Esophagus muscularis mucosa (tissue), 4 donors: ENCODE results near the gene NFKB2. TPM values are rescaled to one million over a fixed set of nuclear protein-coding genes. Genes with fewer than 3 reads are reported as not detected.

Experiments used
- DNase-seq: peaks from one replicate; pipeline ENCODE4 v3.0.0-alpha.2; 2017; ENCODE audit errors: extremely low spot score
- H3K27ac ChIP-seq, 4 donors: fragments of 200-600 bp; sonication (generic); replicated peaks in 1 of 4; 1 replicate in 3 of 4; 2 replicates in 1 of 4; pipeline ENCODE4 v1.5.1; 2016 to 2019; ENCODE audit warnings: mild to moderate bottlenecking in 1 of 4
- H3K27me3 ChIP-seq, 4 donors: fragments of 200-600 bp; sonication (generic); one replicate each; pipeline versions ENCODE4 v1.5.1 to v1.6.0; 2016 to 2019
- H3K36me3 ChIP-seq, 4 donors: fragments of 200-600 bp; sonication (generic); one replicate each; pipeline ENCODE4 v1.5.1; 2016 to 2019
- H3K4me1 ChIP-seq, 4 donors: fragments of 200-600 bp; sonication (generic); one replicate each; pipeline ENCODE4 v1.5.1; 2016 to 2019
- H3K4me3 ChIP-seq, 4 donors: fragments of 200-600 bp; sonication (generic); 1 replicate in 2 of 4; 2 replicates in 2 of 4; pipeline ENCODE4 v1.5.1; 2016 to 2019; ENCODE audit warnings: mild to moderate bottlenecking in 4 of 4, moderate library complexity in 1 of 4
- H3K9me3 ChIP-seq, 4 donors: fragments of 200-600 bp; sonication (generic); 1 replicate in 3 of 4; 2 replicates in 1 of 4; pipeline ENCODE4 v1.5.1; 2016 to 2019
- EP300 ChIP-seq: sonication (generic); formaldehyde crosslinking; IDR thresholded peaks from one replicate; pipeline ENCODE4 v1.6.1; 2017; ENCODE audit warnings: antibody characterized with exemption
- POLR2A ChIP-seq: fragments of 450-650 bp; IDR thresholded peaks from one replicate; pipeline ENCODE4 v1.6.1; 2017; ENCODE audit warnings: antibody characterized with exemption, moderate library complexity, mild to moderate bottlenecking, low read depth
- POLR2AphosphoS5 ChIP-seq, 2 donors: sonication (generic); formaldehyde crosslinking; IDR thresholded peaks; one replicate each; pipeline ENCODE4 v1.6.1; 2017; ENCODE audit warnings: antibody characterized with exemption in 2 of 2
- WGBS: methylation state at CpG from one replicate; pipeline ENCODE4 v1.1.5; 2018; 5-methylcytosine and 5-hydroxymethylcytosine counted together
- intact Hi-C: fragments of 100-400 bp; cut with DNase I; formaldehyde crosslinking; loops from one replicate; pipeline ENCODE4 v1.15.1; 2023
- total RNA-seq, 4 donors: library from RNA; depleted of rRNA; stranded (reverse); fragments of >200 nt; gene quantifications; one replicate each; pipeline versions ENCODE4 v1.1.0 to v1.2.1, GENCODE V29; 2016
- TF ChIP-seq, protein P1 (sequence below), 3 experiments: fragments of 200-600 bp in 2 of 3; fragments of 450-650 bp in 1 of 3; sonication (generic) in 2 of 3; IDR thresholded peaks; one replicate each; pipeline ENCODE4 v1.5.1; 2017 to 2019; ENCODE audit warnings: antibody characterized with exemption in 3 of 3, mild to moderate bottlenecking in 2 of 3, moderate library complexity in 1 of 3

Gene NFKB2
- total RNA-seq, 4 donors from 2014 or later: 18.7 to 47.0 (median 41.2) TPM

DNA sequence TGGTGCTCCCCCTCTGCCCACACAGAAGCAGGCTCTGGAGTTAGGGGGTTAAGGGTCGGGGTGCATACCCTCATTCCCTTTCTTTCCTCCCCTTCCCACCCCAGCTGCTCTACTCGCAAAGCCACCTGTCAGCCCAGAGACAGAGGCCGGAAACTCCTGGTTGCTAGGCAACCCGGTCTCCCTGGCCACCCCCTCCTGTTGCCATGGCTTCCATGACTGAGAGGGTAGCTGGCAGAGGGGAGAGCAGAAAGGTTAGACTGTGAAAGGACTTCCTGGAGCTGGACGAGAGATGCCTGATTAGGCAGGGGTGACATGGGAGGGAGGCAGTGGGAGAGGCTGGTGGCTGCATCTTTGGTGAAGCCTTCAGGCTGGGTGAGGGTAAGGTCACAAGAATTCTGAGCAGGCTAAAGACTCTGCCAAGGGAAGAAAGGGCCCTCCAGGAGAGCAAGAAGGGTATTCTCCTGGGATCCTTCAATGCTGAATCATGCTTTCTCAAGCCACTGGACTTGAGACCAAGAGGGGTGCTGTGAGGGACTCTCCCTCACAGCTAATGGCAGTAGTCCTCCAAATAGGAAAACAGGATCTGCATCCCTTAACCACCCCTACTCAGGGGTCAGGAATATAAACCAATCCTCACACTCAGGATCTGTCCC lies 17.7 kb downstream of the NFKB2 start:
- Histone ChIP-seq H3K9me3 (no peaks in the 10 kb centered on the region), H3K27ac (no peak overlapping the region), H3K4me3 (no peak overlapping the region), H3K4me1 (peaks cover 11 to 31% (median 27%) of the 10 kb centered on the region in 4 donors), H3K36me3 (no peaks in the 10 kb centered on the region), H3K27me3 (peaks cover 0 to 97% (median 36%) of the 10 kb centered on the region in 4 donors)
- intact Hi-C loops: no loop called here
- DNase-seq: no peak
- WGBS: 15% methylated on average over 5 of the region's 5 CpGs
- no peak for TF ChIP-seq EP300
- TF ChIP-seq, protein P1, sequence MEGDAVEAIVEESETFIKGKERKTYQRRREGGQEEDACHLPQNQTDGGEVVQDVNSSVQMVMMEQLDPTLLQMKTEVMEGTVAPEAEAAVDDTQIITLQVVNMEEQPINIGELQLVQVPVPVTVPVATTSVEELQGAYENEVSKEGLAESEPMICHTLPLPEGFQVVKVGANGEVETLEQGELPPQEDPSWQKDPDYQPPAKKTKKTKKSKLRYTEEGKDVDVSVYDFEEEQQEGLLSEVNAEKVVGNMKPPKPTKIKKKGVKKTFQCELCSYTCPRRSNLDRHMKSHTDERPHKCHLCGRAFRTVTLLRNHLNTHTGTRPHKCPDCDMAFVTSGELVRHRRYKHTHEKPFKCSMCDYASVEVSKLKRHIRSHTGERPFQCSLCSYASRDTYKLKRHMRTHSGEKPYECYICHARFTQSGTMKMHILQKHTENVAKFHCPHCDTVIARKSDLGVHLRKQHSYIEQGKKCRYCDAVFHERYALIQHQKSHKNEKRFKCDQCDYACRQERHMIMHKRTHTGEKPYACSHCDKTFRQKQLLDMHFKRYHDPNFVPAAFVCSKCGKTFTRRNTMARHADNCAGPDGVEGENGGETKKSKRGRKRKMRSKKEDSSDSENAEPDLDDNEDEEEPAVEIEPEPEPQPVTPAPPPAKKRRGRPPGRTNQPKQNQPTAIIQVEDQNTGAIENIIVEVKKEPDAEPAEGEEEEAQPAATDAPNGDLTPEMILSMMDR (IDR thresholded peaks at IDR 0.05): no peak
- no peak for TF ChIP-seq POLR2AphosphoS5 (IDR thresholded peaks at IDR 0.05)
- no peak for TF ChIP-seq POLR2A

DNA sequence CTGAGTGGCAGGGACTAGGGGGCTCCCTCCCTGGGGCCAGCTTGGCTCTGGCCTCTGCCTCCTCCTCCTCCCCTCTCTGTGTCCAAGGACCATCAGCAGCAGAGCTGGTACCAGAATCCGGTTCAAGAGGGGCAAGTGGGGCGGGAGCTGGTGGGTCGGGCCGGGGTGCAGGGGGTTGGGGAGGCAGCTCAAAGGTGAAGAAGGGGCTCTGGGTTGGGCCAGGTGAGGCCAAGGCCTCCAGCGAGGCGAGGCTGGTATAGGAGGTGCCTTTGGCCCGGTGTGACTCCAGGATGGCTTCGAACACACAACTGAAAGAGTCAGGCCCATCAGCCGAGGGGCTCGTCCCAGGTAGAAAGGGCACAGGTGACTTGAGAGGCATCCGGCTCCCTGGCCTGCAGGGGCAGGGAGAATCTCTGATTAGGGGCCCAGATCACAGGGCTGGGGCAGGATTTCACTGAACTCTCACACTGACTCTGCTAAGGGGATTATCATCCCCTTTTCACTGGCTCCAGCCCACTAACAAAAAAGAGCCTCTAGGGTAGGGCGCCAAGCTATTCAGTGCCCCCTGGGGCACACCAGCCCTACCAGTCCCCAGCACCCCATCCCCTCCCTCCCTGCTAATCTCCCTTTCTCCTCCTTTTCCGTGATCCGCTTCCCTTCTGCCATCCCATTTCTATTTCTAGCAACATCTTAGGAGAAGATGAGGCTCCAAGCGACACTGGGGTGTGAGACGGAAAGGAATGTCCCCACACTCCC lies 18.5 kb downstream of the NFKB2 start:
- TF ChIP-seq EP300 (no peak), POLR2A (no peak), POLR2AphosphoS5 (IDR thresholded peaks at IDR 0.05) (no peak)
- TF ChIP-seq, protein P1 (IDR thresholded peaks at IDR 0.05): no peak
- no peak overlapping the region for H3K4me3 ChIP-seq
- 79% methylated on average over 7 of the region's 16 CpGs for WGBS
- DNase-seq: no peak
- H3K27me3 ChIP-seq: peaks cover 0 to 100% (median 33%) of the 10 kb centered on the region in 4 donors
- no peaks in the 10 kb centered on the region for H3K9me3 ChIP-seq
- peaks cover 14 to 30% (median 26%) of the 10 kb centered on the region in 4 donors for H3K4me1 ChIP-seq
- intact Hi-C loops: no loop called here
- no peak overlapping the region for H3K27ac ChIP-seq
- H3K36me3 ChIP-seq: no peaks in the 10 kb centered on the region

DNA sequence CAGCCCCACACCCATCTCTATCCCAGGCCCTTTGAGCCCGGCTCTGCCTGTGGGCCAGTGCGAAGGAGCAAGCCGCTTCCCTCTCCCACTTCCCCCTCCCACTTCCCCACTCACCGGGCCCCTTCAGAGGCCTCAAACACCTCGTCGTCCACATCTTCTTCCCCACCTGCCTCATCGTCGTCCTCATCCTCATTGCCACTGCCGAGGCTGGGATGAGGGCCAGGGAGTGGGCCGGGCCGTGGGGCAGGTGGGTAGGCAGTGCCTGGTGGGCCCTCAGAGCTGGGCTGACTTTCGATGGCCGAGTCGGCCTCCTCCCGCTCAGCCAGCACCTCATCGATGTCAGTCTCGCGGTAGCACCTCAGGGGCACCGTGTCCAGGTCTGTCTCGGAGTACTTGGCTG lies 19.2 kb downstream of the NFKB2 start:
- intact Hi-C loops: no loop called here
- TF ChIP-seq, protein P1 (IDR thresholded peaks at IDR 0.05): no peak
- TF ChIP-seq POLR2AphosphoS5 (IDR thresholded peaks at IDR 0.05) (no peak), POLR2A (no peak), EP300 (no peak)
- WGBS: 42% methylated on average over 20 of the region's 20 CpGs
- no peaks in the 10 kb centered on the region for H3K36me3 ChIP-seq
- peaks cover 0 to 93% (median 33%) of the 10 kb centered on the region in 4 donors for H3K27me3 ChIP-seq
- peaks cover 18 to 31% (median 26%) of the 10 kb centered on the region in 4 donors for H3K4me1 ChIP-seq
- no peak overlapping the region for H3K27ac ChIP-seq
- H3K4me3 ChIP-seq: no peak overlapping the region
- no peaks in the 10 kb centered on the region for H3K9me3 ChIP-seq
- no peak for DNase-seq

DNA sequence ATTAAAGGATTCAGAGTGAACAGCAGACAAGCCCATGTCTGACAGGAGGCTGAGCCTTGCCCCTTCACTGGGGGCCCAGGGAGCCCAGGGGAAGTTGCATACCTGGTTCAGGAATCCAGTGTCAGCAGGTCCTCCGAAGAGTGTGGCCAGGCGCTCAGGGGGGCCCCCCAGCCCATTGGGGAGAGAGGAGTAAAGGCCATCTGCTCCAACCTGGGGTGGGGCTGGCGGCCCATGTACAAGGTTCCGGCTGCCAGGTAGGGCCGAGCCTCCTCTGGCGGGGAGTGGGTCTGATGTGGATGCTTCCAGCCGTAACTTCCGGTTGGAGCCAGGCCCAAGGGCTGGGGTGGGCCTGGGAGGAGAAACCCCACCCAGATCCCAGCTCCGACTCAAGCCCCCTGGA lies 20.8 kb downstream of the NFKB2 start:
- DNase-seq: no peak
- H3K4me3 ChIP-seq: no peak overlapping the region
- H3K9me3 ChIP-seq: no peaks in the 10 kb centered on the region
- intact Hi-C loops: no loop called here
- WGBS: 67% methylated on average over 9 of the region's 9 CpGs
- peaks cover 0 to 77% (median 26%) of the 10 kb centered on the region in 4 donors for H3K27me3 ChIP-seq
- TF ChIP-seq POLR2A: no peak
- H3K36me3 ChIP-seq: no peaks in the 10 kb centered on the region
- H3K4me1 ChIP-seq: peaks cover 17 to 23% (median 21%) of the 10 kb centered on the region in 4 donors
- H3K27ac ChIP-seq: no peak overlapping the region

DNA sequence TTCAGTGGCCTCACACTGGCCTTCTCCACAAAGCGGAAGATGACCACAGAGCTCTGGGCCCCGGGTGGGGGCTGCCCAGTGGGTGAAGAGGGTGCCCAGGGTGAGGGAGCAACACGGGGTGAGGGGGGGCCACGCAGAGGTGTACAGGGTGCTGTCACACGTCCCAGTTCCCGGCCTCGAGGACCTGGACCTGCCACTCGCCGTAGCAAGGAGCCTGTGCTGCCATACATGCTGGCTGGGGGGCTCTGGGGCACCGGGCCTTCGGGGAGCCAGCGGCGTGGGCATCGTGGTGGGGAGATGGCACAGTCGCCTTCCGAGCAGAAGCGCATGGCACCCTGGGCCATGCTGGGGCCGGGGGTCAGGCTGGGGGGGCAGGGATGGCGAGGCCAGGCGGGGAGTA lies 21.2 kb downstream of the NFKB2 start:
- intact Hi-C loops: no loop called here
- no peak overlapping the region for H3K27ac ChIP-seq
- WGBS: 85% methylated on average over 20 of the region's 20 CpGs
- H3K9me3 ChIP-seq: no peaks in the 10 kb centered on the region
- no peaks in the 10 kb centered on the region for H3K36me3 ChIP-seq
- DNase-seq: no peak
- H3K4me1 ChIP-seq: peaks cover 17 to 25% (median 22%) of the 10 kb centered on the region in 4 donors
- no peak overlapping the region for H3K4me3 ChIP-seq
- peaks cover 0 to 73% (median 24%) of the 10 kb centered on the region in 4 donors for H3K27me3 ChIP-seq
- TF ChIP-seq, protein P1 (IDR thresholded peaks at IDR 0.05): no peak
